GM19238 (cell line): ENCODE measurements around the gene TLK1.
A peak's percentile ranks its signal among the peaks of the same experiment; 100 is the strongest.

Experiments used
- DNase-seq: peaks from one replicate; pipeline ENCODE4 v3.0.0; 2011; ENCODE audit warnings: low spot score; ENCODE audit not compliant: insufficient read length

TLK1 gene

DNA sequence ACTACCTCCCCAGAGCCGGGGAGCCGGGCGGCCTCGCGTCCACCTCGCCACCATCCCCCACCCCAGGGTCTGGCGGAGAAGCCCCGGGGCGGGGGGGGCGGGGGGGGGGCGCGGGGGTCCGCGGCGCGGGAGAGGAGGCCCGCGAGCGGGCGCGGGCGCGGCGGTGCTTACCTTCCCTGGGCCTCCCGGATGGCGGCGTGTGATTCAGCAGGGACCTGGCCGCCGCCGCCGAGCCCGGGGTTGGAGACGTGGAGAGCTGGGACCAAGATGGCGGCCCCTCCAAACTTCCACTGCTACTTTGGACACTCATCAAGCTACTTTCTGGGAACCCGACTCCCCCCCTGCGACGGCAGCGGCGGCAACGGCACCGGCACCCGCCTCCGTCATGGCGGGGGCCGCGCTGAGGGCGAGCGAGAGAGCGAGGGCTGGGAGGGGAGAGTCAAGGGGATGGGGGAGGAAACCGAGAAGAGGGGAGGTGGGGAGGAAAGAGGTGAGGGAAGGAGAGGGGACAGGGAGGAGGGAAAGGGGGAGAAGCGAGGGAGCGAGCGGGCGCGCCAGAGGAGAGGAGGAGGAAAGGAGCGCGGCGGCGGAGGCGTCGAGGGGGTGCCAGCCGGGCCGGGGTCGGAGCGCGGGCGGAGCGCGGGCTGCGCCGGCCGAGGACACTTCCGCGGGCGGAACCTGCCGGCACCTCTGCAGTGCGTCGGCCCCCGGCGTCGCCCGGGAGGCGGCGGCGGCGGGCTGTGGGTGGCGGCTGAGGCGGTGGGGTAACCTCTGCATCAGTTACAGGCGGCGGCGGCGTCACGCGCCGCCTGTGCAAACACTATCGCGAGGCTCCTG, at the start of gene TLK1:
Gene TLK1, minus strand, starts transcription at position 775 of the 837 bp plus-strand sequence. Its CDS starts 465 bp downstream, at position 310.
- peak; percentile 31 for DNase-seq

DNA sequence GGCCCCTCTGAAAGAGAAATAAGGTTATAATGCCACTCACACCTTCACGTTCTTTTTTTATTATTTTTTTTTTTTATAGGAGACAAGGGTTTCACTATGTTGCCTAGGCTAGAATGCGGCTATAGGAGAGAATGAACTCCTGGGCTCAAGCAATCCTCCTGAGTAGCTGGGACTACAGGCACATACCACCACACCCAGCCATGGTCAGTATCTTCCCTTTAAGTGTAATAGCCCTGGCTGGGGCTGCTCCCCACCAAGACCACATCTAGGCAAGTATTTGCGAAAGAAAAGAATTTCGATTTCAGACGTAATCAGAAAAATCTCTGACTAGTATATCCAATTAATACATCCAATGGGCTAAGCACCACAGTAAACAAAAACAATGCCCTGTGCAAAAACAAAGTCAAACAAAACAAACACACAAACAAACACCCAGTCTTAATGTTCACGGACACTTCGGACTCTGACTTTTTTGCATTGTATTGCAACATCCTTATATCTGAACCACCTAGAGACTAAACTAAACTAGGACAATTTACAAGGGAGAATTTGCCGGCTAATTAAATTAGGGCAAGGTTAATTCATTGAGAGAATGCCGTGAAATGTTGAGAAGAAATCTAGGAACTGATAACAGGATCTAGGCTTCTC, 49.6 kb upstream of the TLK1 start:
- DNase-seq: no peak

DNA sequence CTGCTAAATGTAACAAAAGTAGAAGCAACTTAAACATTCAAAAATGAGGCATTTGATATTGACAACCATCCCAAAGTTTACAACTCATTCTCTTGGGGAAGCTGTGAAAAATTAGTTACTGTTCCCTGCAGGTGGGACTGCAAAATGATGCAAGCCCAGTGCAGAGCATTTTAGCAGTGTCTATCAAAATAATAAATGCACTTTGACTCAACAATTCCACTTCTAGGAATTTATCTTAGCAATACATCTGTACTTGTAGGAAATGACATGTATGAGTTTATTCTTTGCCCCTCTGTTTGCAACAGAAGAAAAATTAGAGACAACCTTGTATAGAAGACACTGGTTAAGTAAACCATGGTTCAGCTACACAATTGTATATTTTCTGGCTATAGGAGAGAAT, 48.0 kb upstream of the TLK1 start:
- no peak for DNase-seq

DNA sequence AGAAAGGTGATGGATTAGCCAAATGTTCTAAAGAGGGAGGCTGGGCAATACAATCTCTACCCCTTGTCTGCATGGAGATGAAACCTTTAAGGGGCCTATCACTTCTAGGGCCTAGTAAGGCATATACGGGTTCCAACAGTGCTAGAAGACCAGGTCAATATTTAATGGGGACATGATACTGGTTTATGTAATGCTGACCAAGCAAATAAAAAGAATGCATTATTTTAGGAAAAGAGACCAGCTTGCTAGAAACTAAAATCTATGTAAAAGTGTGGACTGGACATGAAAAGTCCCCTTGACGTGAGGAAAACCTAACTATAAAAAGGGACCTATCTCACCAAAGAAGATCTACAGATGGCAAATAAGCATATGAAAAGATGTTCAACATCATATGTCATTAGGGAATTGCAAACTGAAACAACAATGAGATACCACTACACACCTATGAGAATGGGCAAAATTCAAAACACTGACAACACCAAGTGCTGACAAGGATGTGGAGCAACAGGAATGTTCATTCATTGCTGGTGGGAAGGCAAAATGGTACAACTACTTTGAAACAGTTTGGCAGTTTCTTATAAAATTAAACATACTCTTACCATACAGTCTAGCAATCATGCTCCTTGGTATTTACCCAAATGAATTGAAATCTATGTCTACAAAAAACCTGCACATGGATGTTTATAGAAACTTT, 45.9 kb upstream of the TLK1 start:
- no peak for DNase-seq

DNA sequence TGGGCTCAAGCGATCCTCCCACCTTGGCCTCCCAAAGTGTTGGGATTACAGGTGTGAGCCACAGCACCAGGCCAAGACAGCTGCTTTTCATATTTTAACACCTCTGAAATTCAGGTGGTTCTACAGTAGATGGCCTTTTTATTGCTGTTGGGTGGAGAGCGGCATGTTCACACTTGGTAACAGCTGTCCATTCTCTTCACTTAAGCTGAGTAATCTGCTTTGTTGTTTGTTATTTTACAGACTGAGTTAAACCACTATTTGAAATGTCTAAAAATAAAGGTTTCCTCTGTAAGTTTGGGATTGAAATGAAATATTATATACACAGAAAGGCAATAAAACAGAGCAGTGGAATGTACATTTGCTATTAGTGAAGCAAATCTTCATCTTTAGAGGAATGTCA, 44.9 kb upstream of the TLK1 start:
- no peak for DNase-seq

DNA sequence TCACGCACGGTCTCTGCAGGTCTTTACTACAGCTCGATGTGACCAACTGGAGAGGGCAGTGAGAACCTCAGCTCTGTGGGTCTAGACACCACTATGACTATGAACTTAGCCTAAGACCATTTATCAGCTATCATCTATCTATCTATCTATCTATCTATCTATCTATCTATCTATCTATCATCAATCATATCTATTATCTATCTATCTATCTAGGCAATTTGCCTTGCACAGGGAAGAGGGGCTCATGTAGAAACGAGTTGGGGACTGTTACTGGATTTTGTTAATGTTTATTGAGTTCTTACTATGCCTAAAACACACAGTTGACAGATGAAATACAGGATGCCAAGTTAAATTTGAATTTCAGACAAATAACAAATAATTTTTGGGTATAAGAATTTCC, 41.1 kb upstream of the TLK1 start:
- DNase-seq: no peak

DNA sequence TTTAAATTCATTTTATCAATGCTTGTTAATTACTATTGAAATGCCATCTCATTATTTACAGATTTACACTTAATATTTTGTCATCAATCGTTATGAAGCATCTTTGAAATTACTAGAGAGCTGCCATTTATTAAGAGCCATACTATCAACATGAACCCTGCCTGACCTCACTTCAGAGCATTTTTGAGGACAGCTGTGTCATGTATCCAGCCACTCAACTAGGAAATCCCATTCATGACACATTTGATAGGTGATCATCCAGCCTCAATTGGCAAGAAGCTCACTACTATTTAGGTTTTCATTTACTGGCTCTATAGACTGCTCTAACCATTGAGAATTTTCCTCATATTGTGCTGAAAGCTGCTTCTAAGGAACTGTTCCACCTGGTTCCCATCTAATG, 40.6 kb upstream of the TLK1 start:
- no peak for DNase-seq

DNA sequence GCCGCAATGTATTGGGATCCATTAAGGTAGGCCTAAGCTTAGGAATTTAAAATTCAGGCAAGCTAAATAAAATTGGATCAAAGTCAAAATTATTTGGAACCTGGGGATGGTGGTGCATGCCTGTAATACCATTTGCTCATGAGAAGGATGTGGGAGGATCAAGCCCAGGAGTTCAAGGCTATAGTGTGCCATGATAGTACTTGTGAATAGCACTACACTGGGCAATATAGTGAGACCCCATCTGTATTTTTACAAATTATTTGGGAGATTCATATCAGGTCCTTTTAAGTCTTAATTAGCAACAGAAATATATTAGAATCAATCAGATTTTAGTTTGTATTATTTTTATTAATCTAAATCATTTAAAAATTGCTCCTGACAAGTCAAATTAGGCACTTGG, 39.8 kb upstream of the TLK1 start:
- DNase-seq: no peak

DNA sequence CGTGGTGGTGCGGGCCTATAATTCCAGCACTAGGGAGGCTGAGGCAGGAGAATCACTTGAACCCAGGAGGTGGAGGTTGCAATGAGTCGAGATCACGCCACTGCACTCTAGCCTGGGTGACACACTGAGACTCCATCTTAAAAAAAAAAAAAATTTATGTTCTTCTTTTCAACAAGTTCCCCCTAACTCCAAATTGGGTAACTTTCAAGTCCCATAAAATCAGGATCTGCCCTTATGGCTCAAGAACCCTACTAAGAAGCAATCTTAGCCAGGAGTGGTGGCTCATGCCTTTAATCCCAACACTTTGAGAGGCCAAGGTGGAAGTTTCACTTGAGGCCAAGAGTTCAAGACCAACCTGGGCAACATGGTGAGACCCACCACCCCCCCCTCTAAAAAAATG, 30.3 kb upstream of the TLK1 start:
- no peak for DNase-seq

DNA sequence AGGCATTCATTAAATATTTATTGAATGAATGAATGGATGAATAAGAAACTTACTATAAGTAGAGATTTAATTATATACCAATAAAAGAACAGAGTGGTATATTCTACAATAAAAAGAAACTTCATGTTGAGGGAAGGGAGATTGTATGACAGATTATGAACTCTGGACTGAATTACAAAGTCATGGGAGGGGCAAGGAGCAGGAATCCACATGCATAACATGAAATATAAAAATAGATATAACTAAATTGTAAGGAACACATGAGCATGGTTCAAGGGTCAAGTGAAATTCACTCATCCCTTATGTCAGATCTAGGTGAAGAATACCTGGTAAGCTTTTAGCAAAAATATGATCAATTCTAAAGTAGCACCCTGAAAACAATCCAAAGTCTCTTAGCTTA, 27.1 kb upstream of the TLK1 start:
- no peak for DNase-seq

DNA sequence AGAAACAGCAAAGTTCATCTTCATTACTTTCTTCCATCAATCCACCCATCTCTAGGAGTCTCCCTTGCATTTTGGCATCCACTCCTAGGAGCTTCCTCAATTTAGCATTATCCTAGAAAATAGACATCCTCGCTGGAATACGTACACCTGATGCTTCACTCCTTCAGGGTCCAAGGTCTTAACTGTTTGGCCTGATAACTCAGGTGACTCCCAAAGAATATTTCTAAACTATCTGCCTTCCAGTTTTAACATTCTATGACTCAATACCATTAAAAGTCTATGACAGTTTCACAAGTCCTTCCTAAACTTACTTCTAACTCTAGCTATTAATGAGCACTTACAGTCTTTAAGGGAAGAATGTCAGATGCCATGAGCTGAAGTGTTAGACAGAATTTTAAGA, 26.5 kb upstream of the TLK1 start:
- no peak for DNase-seq

DNA sequence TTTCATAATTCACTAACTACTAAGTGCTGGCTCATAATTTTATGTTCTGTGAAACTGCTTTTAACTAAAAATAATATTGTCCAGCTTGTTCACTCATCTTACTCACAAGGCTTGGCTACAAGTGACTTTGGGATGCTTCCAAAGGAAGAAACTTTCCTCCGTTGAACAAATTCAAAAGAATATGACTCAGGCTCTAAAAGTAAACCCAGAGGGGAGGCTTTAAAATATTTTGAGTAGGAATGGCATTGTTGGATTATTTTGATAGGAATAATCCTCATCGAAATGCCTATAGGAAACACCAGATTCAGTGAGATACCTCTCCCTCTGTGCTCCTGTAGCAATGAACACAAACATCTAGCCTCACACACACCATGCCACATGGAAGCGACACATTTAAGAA, 25.2 kb upstream of the TLK1 start:
- DNase-seq: no peak

DNA sequence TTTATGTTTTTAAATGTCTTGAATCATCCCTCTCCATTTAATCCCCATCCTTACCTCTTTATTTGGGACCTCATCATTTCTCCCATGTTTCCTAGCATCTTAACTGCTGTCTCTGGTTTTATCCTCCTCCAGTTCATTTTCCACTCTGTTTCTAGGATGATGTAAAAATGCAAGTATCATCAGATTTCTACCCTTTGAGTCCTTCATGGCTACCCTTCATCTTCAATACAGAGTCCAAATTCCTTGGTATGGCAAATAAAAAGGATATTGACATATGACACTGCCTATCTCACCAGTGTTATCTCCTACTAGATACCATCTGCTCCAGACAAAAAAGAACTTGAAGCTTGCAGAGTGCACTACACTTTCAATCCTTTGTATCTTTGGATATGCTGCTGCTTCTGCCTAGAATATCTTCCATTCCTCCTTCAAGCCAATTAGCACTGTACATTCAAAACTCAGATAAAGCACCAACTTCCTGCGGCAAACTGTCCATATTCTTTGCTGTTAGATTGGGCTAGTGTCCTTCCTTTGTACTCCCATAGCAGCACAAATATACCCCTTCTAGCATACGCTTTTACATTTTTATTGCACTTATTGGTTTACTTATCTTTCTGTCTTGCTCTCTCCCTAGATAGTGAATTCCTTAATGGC, 24.6 kb upstream of the TLK1 start:
- no peak for DNase-seq

DNA sequence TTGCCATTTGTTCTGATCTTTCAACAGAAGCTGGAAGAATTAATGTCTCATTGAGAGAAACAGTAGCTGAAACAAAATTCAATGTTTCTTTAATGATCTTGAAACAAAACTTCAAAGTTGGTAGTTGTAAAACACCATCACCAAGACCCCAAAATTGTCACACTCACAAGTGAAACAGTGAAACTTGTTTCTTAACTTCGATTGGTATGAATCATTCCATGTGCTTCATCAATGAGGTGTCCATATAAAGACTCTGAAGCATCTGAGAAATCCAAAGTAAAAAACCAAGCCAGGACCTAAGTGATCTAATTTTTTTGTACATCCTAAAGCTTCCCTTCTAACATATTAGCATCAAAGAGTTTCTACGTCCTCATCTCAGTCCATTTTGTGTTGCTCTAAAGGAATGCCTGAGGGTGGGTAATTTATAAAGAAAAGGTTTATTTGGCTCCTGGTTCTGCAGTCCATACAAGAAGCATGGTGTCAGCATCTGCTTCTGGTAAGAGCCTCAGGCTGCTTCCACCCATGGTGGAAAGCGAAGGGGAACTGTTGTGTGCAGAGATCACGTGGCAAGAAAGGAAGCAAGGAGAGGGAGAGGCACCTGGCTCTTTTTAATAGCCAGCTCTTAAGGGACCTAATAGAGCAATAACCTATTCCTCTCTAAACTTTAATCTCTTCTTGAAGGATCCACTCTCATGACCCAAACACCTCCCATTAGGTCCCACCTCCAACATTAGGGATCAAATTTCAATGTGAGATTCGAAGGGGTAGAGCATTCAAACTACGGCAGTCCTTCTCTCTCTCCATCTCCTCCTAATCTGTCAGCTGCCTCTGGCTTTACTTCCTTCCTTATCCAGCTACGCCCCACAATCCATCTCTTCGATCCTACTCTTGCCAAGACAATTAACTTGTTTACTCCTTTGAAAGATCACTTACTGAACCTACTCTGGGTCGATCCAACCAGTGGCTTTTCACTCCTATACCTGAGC, 20.7 kb upstream of the TLK1 start:
- no peak for DNase-seq

DNA sequence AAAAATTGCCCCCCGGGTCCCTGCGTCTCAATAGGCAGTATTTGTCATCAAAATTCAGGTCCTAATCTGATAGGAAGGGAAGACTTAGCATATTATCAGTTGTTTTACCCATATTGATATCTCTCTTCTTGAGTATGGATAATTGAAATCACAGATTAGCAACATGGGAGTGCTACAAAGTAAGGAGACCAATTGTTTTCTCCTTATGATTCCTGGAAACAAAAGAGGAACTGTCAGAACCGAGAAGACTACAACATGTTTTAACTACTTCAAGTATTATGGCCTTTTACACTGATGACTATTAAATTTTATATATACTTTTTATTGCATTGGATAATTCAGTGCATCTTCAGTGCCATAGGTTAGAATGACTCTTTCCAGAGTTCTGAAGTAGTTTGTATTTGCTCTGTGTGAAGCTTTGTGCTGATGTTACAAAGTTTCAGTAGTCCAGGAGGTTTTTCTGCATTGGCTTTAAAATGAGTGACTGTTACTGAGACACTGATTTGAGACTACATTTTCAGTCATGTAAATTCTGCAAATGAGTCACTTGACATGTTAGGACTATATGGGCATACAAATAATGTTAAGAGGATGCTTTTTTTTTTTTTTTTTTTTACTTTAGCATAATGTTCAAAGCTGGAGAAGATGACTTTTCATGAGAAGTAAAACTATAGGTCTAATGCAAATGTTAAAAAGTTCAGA, 19.7 kb upstream of the TLK1 start:
- no peak for DNase-seq

DNA sequence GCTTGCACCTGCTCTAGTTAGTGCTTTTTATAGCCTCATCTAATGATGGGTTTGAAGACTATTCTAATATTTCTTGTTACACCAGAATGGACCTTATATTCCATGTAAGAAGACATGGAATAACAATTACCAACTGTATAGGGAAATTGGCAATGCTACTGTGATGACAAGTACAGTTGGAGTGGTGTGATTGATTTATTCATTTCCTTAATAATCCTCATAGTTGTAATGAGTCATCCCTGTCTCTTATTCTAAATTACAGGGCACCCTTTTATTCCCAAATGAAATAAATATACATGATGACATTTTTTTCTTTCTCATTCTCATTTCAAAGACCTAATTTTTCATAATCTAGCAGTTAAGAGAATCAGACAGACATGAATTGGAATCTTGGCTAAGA, 18.3 kb upstream of the TLK1 start:
- no peak for DNase-seq

DNA sequence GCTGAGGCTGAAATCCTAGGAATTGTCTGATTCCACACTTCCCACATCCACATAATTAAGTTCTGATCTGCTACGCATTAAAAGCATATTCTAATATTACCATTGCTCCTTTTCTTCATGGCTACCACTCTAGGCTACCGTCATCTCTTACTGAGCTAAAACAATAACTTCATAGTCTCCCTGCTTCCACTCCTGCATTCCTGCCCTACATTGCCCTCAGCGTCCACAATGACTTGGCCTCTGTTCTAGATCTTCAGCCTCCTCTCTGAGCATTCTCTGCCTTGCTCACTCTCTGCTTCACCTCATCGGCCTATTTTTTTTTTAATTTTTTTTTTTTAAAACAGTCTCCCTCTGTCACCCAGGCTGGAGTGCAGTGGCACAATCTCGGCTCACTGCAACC, 15.8 kb upstream of the TLK1 start:
- no peak for DNase-seq

DNA sequence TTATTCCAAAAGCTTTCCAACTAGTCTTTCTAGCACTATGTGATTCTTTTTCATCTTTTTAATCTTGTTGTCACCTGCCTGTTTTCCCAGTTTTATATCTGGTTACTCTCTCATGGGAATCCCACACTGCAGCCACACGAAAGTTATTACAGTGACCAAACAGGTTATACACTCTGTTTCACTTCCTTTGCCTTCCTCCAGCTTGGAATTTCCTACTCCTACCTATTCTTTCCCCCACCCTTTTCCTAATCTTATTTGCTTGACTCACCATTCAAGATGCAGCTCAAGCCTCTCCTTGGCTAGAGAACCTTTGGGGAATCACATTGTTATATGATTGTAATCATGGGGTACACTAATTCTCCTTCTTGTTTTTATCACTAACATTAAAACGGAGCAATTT, 13.4 kb upstream of the TLK1 start:
- no peak for DNase-seq

DNA sequence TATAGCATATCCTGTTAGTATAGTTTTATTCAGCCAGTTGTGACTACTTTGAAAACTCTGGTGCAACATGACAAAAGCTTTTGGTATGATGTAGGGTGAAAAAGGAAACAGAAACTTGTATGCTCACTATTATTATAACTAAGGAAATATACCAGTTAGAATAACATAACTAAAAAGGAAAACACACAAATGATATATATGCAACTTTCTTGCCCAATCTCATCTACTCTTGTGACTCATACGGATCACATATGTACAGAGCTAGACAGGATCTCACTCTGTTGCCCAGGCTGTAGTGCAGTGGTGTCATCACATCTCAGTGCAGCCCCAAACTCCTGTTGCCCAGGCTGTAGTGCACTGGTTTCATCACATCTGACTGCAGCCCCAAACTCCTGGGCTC, 12.4 kb upstream of the TLK1 start:
- no peak for DNase-seq

DNA sequence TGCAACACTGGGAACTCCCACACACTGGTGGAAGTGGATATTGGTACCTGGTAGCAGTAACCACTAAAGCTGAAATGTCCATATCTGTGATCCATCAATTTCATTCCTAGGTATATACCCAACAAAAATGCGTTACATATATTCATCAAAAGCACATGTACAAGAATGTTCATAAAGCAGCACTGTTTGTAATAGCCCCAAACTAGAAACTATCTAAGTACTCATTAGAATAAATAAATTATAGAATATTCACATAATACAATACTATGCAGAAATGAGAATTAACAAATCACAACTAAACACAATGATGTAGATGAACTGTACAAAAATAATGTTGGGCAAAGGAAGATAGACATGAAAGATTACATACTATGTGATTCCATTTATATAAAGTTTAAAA, 11.1 kb upstream of the TLK1 start:
- DNase-seq: no peak
